ENCODE measurements around the gene SERPINB1.
"Not testable (repeated sequence)": the region's sequence is repeated elsewhere in the genome, so short reads cannot be mapped to it uniquely, and the experiment has no call there.

Gene SERPINB1

DNA sequence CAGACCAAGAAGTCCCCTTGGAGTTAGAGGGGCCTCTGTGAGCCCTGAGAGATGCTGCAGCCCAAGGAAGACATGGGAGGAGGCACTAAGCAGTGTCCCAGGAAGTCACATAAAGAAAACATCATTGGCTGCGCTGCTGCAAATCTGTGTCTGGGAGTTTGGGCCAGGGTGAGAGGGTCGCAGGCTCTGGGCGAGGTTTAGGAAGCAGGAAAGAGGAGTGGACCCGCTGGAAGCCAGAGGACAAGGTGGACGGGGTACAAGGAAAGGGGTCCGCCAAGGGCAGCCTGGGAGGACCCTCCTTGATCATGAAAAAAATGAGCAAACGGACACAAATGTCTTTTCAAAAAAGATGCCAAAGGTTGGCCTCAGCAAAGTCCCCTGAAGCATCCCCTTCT lies 15.5 kb upstream of the SERPINB1 start:
- Histone ChIP-seq H3K27ac (ENCODE audit: low read depth, low read length) (peak overlapping the region; percentile 87), H3K4me1 (ENCODE audit: control insufficient read depth, insufficient read depth, low read length, unreplicated experiment) (peaks cover 48% of the 10 kb centered on the region), H3K27me3 (ENCODE audit: insufficient read depth, low read length) (no peaks in the 10 kb centered on the region), H3K79me2 (ENCODE audit: control insufficient read depth, insufficient read depth, low read length, unreplicated experiment) (no peaks in the 10 kb centered on the region), H2AFZ (ENCODE audit: low read length, unreplicated experiment) (no peak overlapping the region), H3K36me3 (ENCODE audit: insufficient read depth, low read length) (no peaks in the 10 kb centered on the region), H3K4me3 (ENCODE audit: low read depth, low read length) (no peak overlapping the region)

DNA sequence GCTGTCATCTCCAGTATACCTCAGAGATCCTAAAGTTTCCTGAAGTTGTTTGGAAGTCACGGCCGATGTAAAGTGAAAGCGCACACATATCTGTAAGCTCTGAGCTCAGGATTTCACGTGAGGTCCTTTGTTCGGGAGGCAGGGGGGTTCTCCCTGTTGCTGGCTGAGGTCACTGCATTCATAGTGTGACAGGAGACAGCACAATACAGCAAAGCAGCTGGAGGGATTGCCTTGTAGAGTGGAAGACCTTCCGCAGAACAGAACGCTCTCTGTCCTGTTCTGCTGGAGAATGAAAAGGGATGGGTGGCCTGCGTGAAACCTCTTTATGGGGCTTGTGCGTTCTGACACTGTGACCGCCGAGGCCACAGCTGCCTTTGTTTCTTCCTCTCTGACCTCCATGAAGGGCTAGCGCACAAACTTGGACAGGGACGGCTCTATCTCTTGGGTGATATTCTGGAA lies 13.4 kb upstream of the SERPINB1 start:
- H2AFZ ChIP-seq (ENCODE audit: low read length, unreplicated experiment) = no peak overlapping the region
- peak overlapping the region; percentile 99 for H3K27ac ChIP-seq (ENCODE audit: low read depth, low read length)
- H3K27me3 ChIP-seq (ENCODE audit: insufficient read depth, low read length) = no peaks in the 10 kb centered on the region
- H3K36me3 ChIP-seq (ENCODE audit: insufficient read depth, low read length) = no peaks in the 10 kb centered on the region
- H3K4me3 ChIP-seq (ENCODE audit: low read depth, low read length) = no peak overlapping the region
- H3K79me2 ChIP-seq (ENCODE audit: control insufficient read depth, insufficient read depth, low read length, unreplicated experiment) = no peaks in the 10 kb centered on the region
- H3K4me1 ChIP-seq (ENCODE audit: control insufficient read depth, insufficient read depth, low read length, unreplicated experiment) = peaks cover 51% of the 10 kb centered on the region

DNA sequence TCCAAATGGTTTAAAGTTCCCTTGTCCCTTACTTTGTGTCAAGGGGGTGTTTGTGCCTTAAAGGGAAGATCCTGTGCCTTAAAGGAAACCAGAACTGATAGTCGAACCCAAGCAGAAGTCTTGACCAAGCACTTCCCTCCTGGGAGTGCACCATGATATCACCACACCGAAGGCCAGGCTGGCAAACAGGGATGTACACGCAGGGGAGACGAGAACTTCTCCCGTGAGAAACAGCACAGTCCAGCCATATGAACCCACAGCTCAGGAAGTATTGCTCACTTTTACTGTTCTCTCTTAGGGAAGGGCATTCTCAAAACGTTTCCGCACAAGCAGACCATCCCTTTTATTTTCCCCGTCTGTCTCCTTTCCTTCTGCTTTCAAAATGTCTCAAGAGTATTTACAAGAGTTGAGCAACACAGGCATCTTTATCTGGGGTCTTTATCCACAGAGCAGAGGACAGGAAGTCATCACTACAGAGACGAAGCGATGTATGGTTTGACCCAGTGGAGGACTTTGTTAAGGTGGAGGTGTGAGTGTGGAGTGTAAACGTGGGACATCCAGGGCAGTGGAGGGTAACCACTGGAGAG lies 12.8 kb upstream of the SERPINB1 start:
- no peaks in the 10 kb centered on the region for H3K27me3 ChIP-seq (ENCODE audit: insufficient read depth, low read length)
- peak overlapping the region; percentile 72 for H2AFZ ChIP-seq (ENCODE audit: low read length, unreplicated experiment)
- H3K4me1 ChIP-seq (ENCODE audit: control insufficient read depth, insufficient read depth, low read length, unreplicated experiment) = peaks cover 51% of the 10 kb centered on the region
- H3K36me3 ChIP-seq (ENCODE audit: insufficient read depth, low read length) = no peaks in the 10 kb centered on the region
- H3K79me2 ChIP-seq (ENCODE audit: control insufficient read depth, insufficient read depth, low read length, unreplicated experiment) = no peaks in the 10 kb centered on the region
- H3K4me3 ChIP-seq (ENCODE audit: low read depth, low read length) = peak overlapping the region; percentile 76
- peak overlapping the region; percentile 99 for H3K27ac ChIP-seq (ENCODE audit: low read depth, low read length)

DNA sequence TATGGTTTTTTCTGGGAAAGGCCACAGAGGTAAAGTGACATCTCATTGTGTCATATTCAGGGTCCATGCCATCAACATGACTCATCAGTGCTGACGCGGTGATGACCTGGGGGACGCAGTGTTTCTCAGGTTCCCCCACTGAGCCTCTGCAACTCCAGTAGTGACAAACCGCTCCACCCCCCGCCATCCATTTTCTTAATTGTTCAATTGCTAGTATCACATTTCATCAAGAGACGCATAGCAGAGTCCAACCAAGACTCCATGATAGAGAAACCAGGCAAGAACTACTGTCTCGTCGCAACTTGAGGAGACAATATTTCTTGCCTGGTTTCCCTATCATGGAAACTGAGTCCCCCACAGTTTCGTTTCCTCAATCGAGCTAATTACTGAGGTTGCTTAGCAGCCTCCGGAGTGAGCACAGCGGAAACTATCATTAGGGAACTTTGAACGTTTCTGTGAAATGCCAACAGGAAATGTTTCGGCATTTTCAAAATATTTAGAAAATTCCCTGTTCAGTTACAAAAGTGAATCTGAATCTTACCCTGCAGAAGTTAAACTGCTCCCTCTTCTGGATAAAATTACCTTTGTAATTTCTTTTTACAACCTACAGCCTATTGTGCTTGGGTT lies 12.2 kb upstream of the SERPINB1 start:
- Histone ChIP-seq H3K4me1 (ENCODE audit: control insufficient read depth, insufficient read depth, low read length, unreplicated experiment) (peaks cover 49% of the 10 kb centered on the region), H3K79me2 (ENCODE audit: control insufficient read depth, insufficient read depth, low read length, unreplicated experiment) (no peaks in the 10 kb centered on the region), H2AFZ (ENCODE audit: low read length, unreplicated experiment) (peak overlapping the region; percentile 72), H3K4me3 (ENCODE audit: low read depth, low read length) (peak overlapping the region; percentile 76), H3K27ac (ENCODE audit: low read depth, low read length) (peak overlapping the region; percentile 99), H3K27me3 (ENCODE audit: insufficient read depth, low read length) (no peaks in the 10 kb centered on the region), H3K36me3 (ENCODE audit: insufficient read depth, low read length) (no peaks in the 10 kb centered on the region)

DNA sequence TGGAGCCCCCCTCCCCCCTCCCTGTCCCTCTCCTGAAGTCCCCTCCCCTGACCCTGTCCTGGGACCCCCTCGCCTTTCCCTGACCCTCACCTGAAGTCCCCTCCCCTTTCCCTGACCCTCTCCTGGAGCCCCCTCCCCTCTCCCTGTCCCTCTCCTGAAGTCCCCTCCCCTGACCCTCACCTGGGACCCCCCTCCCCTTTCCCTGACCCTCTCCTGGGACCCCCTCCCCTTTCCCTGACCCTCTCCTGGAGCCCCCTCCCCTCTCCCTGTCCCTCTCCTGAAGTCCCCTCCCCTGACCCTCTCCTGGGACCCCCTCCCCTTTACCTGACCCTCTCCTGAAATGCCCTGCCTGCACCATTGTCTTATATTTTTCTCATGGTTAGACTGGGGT lies 11.7 kb upstream of the SERPINB1 start:
- H3K79me2 ChIP-seq (ENCODE audit: control insufficient read depth, insufficient read depth, low read length, unreplicated experiment); H3K4me3 ChIP-seq (ENCODE audit: low read depth, low read length); H3K36me3 ChIP-seq (ENCODE audit: insufficient read depth, low read length); H3K27me3 ChIP-seq (ENCODE audit: insufficient read depth, low read length); H2AFZ ChIP-seq (ENCODE audit: low read length, unreplicated experiment): not testable (repeated sequence)
- peak overlapping the region; percentile 99 for H3K27ac ChIP-seq (ENCODE audit: low read depth, low read length)
- H3K4me1 ChIP-seq (ENCODE audit: control insufficient read depth, insufficient read depth, low read length, unreplicated experiment) = peaks cover 44% of the 10 kb centered on the region

DNA sequence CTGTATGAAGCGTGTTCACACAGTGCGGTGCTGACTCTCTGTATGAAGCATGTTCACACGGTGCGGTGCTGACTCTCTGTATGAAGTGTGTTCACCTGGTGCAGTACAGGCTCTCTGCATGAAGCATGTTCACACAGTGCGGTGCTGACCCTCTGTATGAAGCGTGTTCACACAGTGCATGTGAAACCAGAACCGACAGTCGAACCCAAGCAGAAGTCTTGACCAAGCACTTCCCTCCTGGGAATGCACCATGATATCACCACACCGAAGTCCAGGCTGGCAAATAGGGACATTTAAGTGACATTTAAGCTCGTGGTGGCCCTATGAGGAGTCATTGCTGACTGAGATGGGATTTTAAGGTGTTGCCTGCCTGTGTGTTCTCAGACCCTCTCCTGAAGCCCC lies 11.3 kb upstream of the SERPINB1 start:
- Histone ChIP-seq H3K4me3 (ENCODE audit: low read depth, low read length) (no peak overlapping the region), H3K27ac (ENCODE audit: low read depth, low read length) (peak overlapping the region; percentile 99), H3K36me3 (ENCODE audit: insufficient read depth, low read length) (no peaks in the 10 kb centered on the region), H3K79me2 (ENCODE audit: control insufficient read depth, insufficient read depth, low read length, unreplicated experiment) (no peaks in the 10 kb centered on the region), H3K27me3 (ENCODE audit: insufficient read depth, low read length) (no peaks in the 10 kb centered on the region), H3K4me1 (ENCODE audit: control insufficient read depth, insufficient read depth, low read length, unreplicated experiment) (peaks cover 39% of the 10 kb centered on the region), H2AFZ (ENCODE audit: low read length, unreplicated experiment) (no peak overlapping the region)

DNA sequence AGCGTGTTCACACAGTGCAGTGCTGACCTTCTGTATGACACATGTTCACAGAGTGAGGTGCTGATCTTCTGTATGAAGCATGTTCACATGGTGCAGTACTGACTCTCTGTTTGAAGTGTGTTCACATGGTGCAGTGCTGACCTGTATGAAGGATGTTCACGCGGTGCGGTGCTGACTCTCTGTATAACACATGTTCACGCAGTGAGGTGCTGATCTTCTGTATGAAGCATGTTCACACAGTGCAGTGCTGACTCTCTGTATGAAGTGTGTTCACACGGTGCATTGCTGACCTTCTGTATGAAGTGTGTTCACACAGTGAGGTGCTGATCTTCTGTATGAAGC lies 10.8 kb upstream of the SERPINB1 start:
- no peaks in the 10 kb centered on the region for H3K27me3 ChIP-seq (ENCODE audit: insufficient read depth, low read length)
- no peaks in the 10 kb centered on the region for H3K79me2 ChIP-seq (ENCODE audit: control insufficient read depth, insufficient read depth, low read length, unreplicated experiment)
- no peak overlapping the region for H2AFZ ChIP-seq (ENCODE audit: low read length, unreplicated experiment)
- H3K27ac ChIP-seq (ENCODE audit: low read depth, low read length) = peak overlapping the region; percentile 99; the same call in 1 of the 2 replicates
- no peaks in the 10 kb centered on the region for H3K36me3 ChIP-seq (ENCODE audit: insufficient read depth, low read length)
- no peak overlapping the region for H3K4me3 ChIP-seq (ENCODE audit: low read depth, low read length)
- peaks cover 35% of the 10 kb centered on the region for H3K4me1 ChIP-seq (ENCODE audit: control insufficient read depth, insufficient read depth, low read length, unreplicated experiment)

DNA sequence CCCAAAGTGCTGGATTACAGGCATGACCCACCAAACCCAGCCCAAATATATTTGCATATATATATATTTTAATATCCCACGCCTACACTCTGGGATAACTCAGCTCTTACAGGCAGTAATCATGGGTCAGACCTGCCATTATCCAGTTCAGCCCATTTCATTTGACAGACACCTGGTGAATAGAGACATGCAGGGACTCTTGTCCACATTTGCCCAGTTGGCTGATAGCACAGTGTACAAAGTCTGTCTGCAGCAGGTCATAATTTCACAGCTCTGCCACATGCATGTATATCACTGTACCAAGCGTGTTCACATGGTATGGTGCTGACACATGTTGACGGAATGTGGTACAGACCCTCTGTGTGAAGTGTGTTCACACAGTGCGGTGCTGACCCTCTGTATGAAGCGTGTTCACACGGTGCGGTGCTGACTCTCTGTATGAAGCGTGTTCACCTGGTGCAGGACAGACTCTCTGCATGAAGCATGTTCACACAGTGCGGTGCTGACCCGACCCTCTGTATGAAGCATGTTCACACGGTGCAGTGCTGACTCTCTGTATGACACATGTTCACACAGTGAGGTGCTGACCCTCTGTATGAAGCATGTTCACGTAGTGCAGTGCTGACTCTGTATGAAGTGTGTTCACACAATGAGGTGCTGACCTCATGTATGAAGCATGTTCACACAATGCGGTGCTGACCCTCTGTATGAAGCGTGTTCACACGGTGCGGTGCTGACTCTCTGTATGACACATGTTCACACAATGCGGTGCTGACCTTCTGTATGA lies 10.3 kb upstream of the SERPINB1 start:
- Histone ChIP-seq H3K79me2 (ENCODE audit: control insufficient read depth, insufficient read depth, low read length, unreplicated experiment) (no peaks in the 10 kb centered on the region), H3K27ac (ENCODE audit: low read depth, low read length) (peak overlapping the region; percentile 99; the same call in 1 of the 2 replicates), H2AFZ (ENCODE audit: low read length, unreplicated experiment) (no peak overlapping the region), H3K4me3 (ENCODE audit: low read depth, low read length) (no peak overlapping the region), H3K36me3 (ENCODE audit: insufficient read depth, low read length) (no peaks in the 10 kb centered on the region), H3K27me3 (ENCODE audit: insufficient read depth, low read length) (no peaks in the 10 kb centered on the region), H3K4me1 (ENCODE audit: control insufficient read depth, insufficient read depth, low read length, unreplicated experiment) (peaks cover 32% of the 10 kb centered on the region)

DNA sequence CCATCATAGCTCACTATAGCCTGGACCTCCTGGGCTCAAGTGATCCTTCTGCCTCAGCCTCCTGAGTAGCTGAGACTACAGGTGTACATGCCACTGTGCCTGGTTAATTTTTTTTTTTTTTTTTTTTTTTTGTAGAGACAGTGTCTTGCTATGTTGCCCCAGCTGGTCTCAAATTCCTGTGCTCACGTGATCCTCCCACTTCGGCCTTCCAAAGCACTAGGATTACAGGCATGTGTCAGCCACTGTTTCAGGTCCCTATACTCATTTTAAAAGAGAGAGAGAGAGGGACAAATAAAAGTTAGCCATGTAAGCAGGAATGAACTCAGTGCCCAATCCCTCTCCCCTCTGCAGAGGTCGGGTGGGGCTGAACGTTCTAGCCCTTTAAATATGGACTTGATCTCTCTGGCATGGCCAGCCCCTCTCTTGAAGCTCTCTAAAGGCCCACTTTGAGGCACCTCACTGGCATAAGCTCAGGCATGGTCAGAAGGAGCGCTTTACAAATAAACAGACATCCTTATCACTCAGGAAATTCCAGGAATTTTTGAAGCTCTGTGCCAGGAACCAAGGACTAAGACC lies 9.0 kb upstream of the SERPINB1 start:
- Histone ChIP-seq H3K4me3 (ENCODE audit: low read depth, low read length) (no peak overlapping the region), H3K4me1 (ENCODE audit: control insufficient read depth, insufficient read depth, low read length, unreplicated experiment) (peaks cover 33% of the 10 kb centered on the region), H3K36me3 (ENCODE audit: insufficient read depth, low read length) (no peaks in the 10 kb centered on the region), H3K79me2 (ENCODE audit: control insufficient read depth, insufficient read depth, low read length, unreplicated experiment) (no peaks in the 10 kb centered on the region), H2AFZ (ENCODE audit: low read length, unreplicated experiment) (no peak overlapping the region), H3K27me3 (ENCODE audit: insufficient read depth, low read length) (no peaks in the 10 kb centered on the region), H3K27ac (ENCODE audit: low read depth, low read length) (peak overlapping the region; percentile 99)

DNA sequence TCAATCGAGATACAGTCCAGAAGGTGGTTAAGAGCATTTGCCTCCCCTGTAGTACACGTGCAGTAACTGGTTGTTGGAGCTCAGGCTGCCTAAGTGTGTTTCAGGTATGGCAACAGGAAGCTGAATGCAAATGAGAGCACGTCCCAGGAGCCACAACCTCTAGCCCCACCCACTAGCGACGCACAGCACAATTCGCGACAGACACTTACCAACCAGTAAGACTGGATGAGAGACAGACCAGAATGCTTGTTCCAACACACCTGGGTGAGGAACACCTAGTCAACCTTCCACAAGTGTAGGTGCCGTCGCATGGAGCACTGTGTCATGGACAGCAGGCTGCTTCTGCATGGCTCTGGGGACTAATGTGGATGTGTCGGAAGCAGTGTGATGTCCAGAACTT lies 7.2 kb upstream of the SERPINB1 start:
- no peaks in the 10 kb centered on the region for H3K79me2 ChIP-seq (ENCODE audit: control insufficient read depth, insufficient read depth, low read length, unreplicated experiment)
- H3K4me1 ChIP-seq (ENCODE audit: control insufficient read depth, insufficient read depth, low read length, unreplicated experiment) = peaks cover 16% of the 10 kb centered on the region
- H3K4me3 ChIP-seq (ENCODE audit: low read depth, low read length) = no peak overlapping the region
- H3K27ac ChIP-seq (ENCODE audit: low read depth, low read length) = no peak overlapping the region
- no peak overlapping the region for H2AFZ ChIP-seq (ENCODE audit: low read length, unreplicated experiment)
- no peaks in the 10 kb centered on the region for H3K36me3 ChIP-seq (ENCODE audit: insufficient read depth, low read length)
- H3K27me3 ChIP-seq (ENCODE audit: insufficient read depth, low read length) = no peaks in the 10 kb centered on the region

Measured in ACC112 (cell line).